CD8-positive, alpha-beta memory T cell (primary cell): Measurements from ENCODE around the gene HAGH. TPM values are rescaled to one million over a fixed set of nuclear protein-coding genes. Genes with fewer than 3 reads are reported as not detected.
A peak's percentile ranks its signal among the peaks of the same experiment; 100 is the strongest.

ENCODE experiments used
- CTCF ChIA-PET: fragments of 350-600 bp; sonication (Branson Sonifier 250); formaldehyde crosslinking; loops from one replicate; lab custom pipeline; 2021; ENCODE audit warnings: antibody characterized with exemption; lab: Charles Lee
- POLR2A ChIA-PET: fragments of 350-600 bp; sonication (Branson Sonifier 250); formaldehyde crosslinking; loops from one replicate; lab custom pipeline; 2021; ENCODE audit warnings: antibody characterized with exemption; lab: Charles Lee
- DNase-seq, 5 donors: peaks; one replicate each; pipeline versions ENCODE4 v3.0.0 to v3.0.0-alpha.2; 2020 to 2022; ENCODE audit warnings: mixed read lengths in 1 of 5
- H3K27ac ChIP-seq: one replicate; pipeline ENCODE4 v1.7.0; 2013; ENCODE audit warnings: low read depth, mild to moderate bottlenecking, low read length, moderate library complexity
- H3K27me3 ChIP-seq: 2 replicates; pipeline ENCODE4 v1.7.0; 2013; ENCODE audit warnings: low read length, mild to moderate bottlenecking; ENCODE audit not compliant: insufficient read depth, poor library complexity, severe bottlenecking
- H3K36me3 ChIP-seq: 2 replicates; pipeline ENCODE4 v1.7.0; 2013; ENCODE audit warnings: mild to moderate bottlenecking, low read length, moderate library complexity; ENCODE audit not compliant: insufficient read depth
- H3K4me1 ChIP-seq: 2 replicates; pipeline ENCODE4 v1.7.0; 2013; ENCODE audit warnings: mild to moderate bottlenecking, low read length, moderate library complexity; ENCODE audit not compliant: insufficient read depth
- H3K4me3 ChIP-seq: 2 replicates; pipeline ENCODE4 v1.7.0; 2013; ENCODE audit warnings: mild to moderate bottlenecking, low read length
- H3K9me3 ChIP-seq: 2 replicates; pipeline ENCODE4 v1.7.0; 2013; ENCODE audit warnings: mild to moderate bottlenecking, low read length
- H3K27ac Mint-ChIP-seq, 8 donors: one replicate each; pipeline ENCODE4 v1.8.0; 2020 to 2021; ENCODE audit warnings: mixed read lengths in 8 of 8, mild to moderate bottlenecking in 6 of 8, inconsistent platforms in 3 of 8, moderate library complexity in 3 of 8
- H3K27me3 Mint-ChIP-seq, 2 donors: one replicate each; pipeline ENCODE4 v1.8.0; 2020 to 2021; ENCODE audit warnings: mixed read lengths in 2 of 2, mild to moderate bottlenecking in 1 of 2, moderate library complexity in 1 of 2
- H3K36me3 Mint-ChIP-seq, 3 donors: one replicate each; pipeline ENCODE4 v1.8.0; 2020 to 2021; ENCODE audit warnings: mixed read lengths in 3 of 3, inconsistent platforms in 1 of 3, mild to moderate bottlenecking in 1 of 3
- H3K4me1 Mint-ChIP-seq, 3 donors: one replicate each; pipeline ENCODE4 v1.8.0; 2020 to 2021; ENCODE audit warnings: mixed read lengths in 3 of 3, inconsistent platforms in 1 of 3, mild to moderate bottlenecking in 1 of 3
- H3K4me3 Mint-ChIP-seq, 7 donors: one replicate each; pipeline ENCODE4 v1.8.0; 2020 to 2021; ENCODE audit warnings: mixed read lengths in 7 of 7, mild to moderate bottlenecking in 6 of 7, moderate library complexity in 4 of 7, inconsistent platforms in 2 of 7
- H3K9me3 Mint-ChIP-seq, 5 donors: one replicate each; pipeline ENCODE4 v1.8.0; 2020 to 2022; ENCODE audit warnings: mixed read lengths in 5 of 5, mild to moderate bottlenecking in 3 of 5, moderate library complexity in 2 of 5, inconsistent platforms in 1 of 5
- polyA plus RNA-seq: library from polyadenylated mRNA; unstranded; fragments of 300-500 nt; fragmentation: Illumina TruSeq; gene quantifications from one replicate; pipeline ENCODE4 v1.2.3, GENCODE V29; 2021
- total RNA-seq, 2 experiments: library from RNA; stranded (reverse); gene quantifications; one replicate each; pipeline ENCODE4 v1.2.3, GENCODE V29; 2021

Gene HAGH
- total and polyA plus RNA-seq, 3 experiments from 2014 or later: 41.2 to 54.3 (median 44.5) TPM

DNA sequence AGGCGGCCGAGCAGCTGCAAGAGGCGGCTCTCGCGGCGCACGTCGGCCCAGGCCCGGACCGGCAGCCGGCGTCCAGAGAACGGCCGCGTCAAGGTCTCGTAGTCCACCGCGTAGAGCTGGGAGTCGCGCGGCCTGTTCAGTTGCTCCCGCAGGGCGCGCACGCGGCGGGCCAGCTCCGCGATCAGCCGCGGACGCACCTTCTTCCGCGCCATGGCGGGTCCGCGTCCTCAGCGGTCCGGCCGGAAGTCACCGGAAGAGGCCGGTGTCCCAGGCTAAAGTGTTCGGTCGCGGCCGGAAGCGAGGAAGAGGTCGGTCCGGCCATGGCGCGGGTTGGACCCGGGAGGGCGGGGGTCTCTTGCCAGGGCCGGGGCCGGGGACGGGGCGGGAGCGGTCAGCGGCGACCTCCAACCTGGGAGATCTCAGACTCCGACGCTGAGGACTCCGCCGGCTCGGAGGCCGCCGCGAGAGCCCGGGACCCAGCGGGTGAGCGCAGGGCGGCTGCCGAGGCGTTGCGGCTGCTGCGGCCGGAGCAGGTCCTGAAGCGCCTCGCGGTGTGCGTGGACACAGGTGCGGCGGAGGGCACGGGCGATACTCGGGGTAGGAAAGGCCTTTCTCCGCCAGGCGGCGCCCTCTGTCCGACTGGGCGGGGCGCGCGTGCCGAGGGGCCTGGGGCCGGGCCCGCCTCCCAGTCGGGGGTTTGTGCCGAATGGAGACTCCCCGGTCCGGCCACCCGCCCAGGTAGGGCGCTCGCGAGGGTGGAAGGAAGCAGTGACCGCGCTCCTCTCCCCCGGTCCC is 53.5 kb downstream of the HAGH start, which contains the start of gene MRPS34:
Gene MRPS34 (minus strand): TSS at position 227 of the 795 bp plus-strand sequence. CDS start 15 bp downstream, at position 212.
- H3K4me1 ChIP-seq: peaks cover 21% of the 10 kb centered on the region
- H3K4me1 Mint-ChIP-seq: peaks cover 8 to 30% (median 18%) of the 10 kb centered on the region in 3 donors
- ChIA-PET CTCF (interaction anchor here (0.9 to 3.0 kb wide), 4 partner anchors 10 to 67 kb away, joined by 3 to 24 read pairs (median 7); partner anchors contain the start of genes FAHD1, HAGH, MAPK8IP3 and NUBP2), POLR2A (interaction anchor here (0.6 to 4.0 kb wide), 4 partner anchors 10 to 353 kb away, joined by 5 to 52 read pairs (median 12); partner anchors contain the start of genes MAPK8IP3, NUBP2 and SPSB3)
- H3K27ac Mint-ChIP-seq: peak within 1 kb of the TSS; percentile 85 to 97 (median 96)
- H3K36me3 Mint-ChIP-seq: peaks cover 0 to 35% (median 0%) of the 10 kb centered on the region in 3 donors
- H3K4me3 ChIP-seq: peak within 1 kb of the TSS; percentile 96
- no peaks in the 10 kb centered on the region for H3K27me3 Mint-ChIP-seq
- H3K36me3 ChIP-seq: no peaks in the 10 kb centered on the region
- no peaks in the 10 kb centered on the region for H3K9me3 ChIP-seq
- peak; percentile 66 to 81 (median 72) for DNase-seq
- no peaks in the 10 kb centered on the region for H3K27me3 ChIP-seq
- peak within 1 kb of the TSS; percentile 89 to 98 (median 96) for H3K4me3 Mint-ChIP-seq
- H3K27ac ChIP-seq: peak within 1 kb of the TSS; percentile 79
- no peaks in the 10 kb centered on the region for H3K9me3 Mint-ChIP-seq

DNA sequence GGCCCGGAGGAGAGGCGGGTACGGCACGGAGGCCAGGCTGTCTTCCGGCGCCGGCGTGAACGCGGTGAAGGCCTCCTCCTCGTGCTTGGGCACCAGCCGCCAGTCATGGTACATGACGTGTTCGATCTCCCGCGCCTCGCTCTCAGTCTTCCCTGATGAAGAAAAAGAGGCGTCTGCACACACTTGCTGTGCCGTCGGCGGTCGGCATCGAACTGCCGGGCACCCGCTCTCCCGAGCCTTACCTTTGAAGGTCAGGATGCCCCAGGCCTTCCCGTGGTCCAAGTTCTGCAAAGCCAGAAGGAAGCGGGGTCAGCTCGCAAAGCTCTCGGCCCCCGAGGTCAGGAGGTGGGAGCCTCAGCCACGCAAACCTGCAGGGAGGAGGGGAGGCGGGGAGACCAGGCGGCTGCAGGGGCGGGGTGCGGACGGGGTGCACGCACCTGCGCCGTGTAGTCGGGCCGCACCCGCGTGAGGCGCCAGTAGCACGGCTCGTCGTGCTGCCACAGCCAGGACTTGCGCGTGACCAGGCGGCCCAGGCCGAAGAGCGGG is 54.2 kb downstream of the HAGH start, which contains the start of gene EME2:
Gene EME2 (plus strand): TSS at position 449 of the 546 bp plus-strand sequence. CDS start 418 bp downstream, outside the sequence.
- H3K4me1 ChIP-seq: peaks cover 21% of the 10 kb centered on the region
- Mint-ChIP-seq H3K4me3 (peak within 1 kb of the TSS; percentile 89 to 98 (median 96)), H3K27ac (peak within 1 kb of the TSS; percentile 85 to 97 (median 96)), H3K4me1 (peaks cover 8 to 30% (median 18%) of the 10 kb centered on the region in 3 donors), H3K9me3 (no peaks in the 10 kb centered on the region), H3K27me3 (no peaks in the 10 kb centered on the region), H3K36me3 (peaks cover 0 to 37% (median 0%) of the 10 kb centered on the region in 3 donors)
- POLR2A ChIA-PET: interaction anchor here (0.6 to 4.0 kb wide), 4 partner anchors 10 to 353 kb away, joined by 5 to 52 read pairs (median 12); partner anchors contain the start of genes MAPK8IP3, NUBP2 and SPSB3
- H3K27ac ChIP-seq: peak within 1 kb of the TSS; percentile 79
- H3K36me3 ChIP-seq: no peaks in the 10 kb centered on the region
- H3K27me3 ChIP-seq: no peaks in the 10 kb centered on the region
- H3K4me3 ChIP-seq: peak within 1 kb of the TSS; percentile 96
- CTCF ChIA-PET: interaction anchor here (0.9 to 3.0 kb wide), 4 partner anchors 11 to 67 kb away, joined by 3 to 24 read pairs (median 7); partner anchors contain the start of genes FAHD1, HAGH, MAPK8IP3 and NUBP2
- H3K9me3 ChIP-seq: no peaks in the 10 kb centered on the region
- peak; percentile 26 to 67 (median 36) for DNase-seq

DNA sequence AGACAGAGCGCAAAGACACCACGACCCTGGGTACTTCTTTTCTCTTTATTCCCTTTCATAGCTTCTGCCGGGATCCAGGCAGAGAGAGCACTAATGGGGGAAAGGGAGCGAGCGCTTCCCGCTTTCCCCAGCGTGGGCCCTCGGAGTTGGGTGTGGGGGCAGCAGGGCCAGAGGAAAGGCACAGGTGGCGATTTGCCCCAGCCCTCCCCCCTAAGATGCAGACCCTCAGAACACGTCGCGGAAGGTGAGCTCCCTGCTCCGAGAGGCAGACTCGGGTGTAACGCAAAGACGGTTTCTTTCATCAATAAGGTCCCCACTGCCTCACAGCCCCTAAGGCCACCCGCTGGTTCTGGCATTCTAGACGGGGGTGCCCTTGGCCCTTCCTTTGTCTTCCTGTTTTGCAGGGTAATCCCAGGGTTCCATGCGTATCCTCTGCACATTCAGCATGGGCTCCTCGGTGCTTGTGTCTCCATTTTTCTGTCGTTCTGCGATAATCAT is 54.7 kb downstream of the HAGH start:
- H3K4me3 Mint-ChIP-seq: peak overlapping the region; percentile 89 to 98 (median 96)
- no peak for DNase-seq
- no peaks in the 10 kb centered on the region for H3K27me3 ChIP-seq
- H3K4me1 ChIP-seq: peaks cover 21% of the 10 kb centered on the region
- no peaks in the 10 kb centered on the region for H3K27me3 Mint-ChIP-seq
- H3K4me1 Mint-ChIP-seq: peaks cover 8 to 30% (median 18%) of the 10 kb centered on the region in 3 donors
- peak overlapping the region; percentile 96 for H3K4me3 ChIP-seq
- no peaks in the 10 kb centered on the region for H3K36me3 ChIP-seq
- H3K9me3 Mint-ChIP-seq: no peaks in the 10 kb centered on the region
- H3K9me3 ChIP-seq: no peaks in the 10 kb centered on the region
- CTCF ChIA-PET: interaction anchor here (2.2 to 3.0 kb wide), 2 partner anchors 11 to 66 kb away, joined by 11 to 24 read pairs; partner anchors contain the start of genes MAPK8IP3, NUBP2 and SPSB3
- H3K36me3 Mint-ChIP-seq: peaks cover 0 to 39% (median 0%) of the 10 kb centered on the region in 3 donors
- peak overlapping the region; percentile 79 for H3K27ac ChIP-seq
- POLR2A ChIA-PET: interaction anchor here (0.6 to 4.0 kb wide), 3 partner anchors 11 to 66 kb away, joined by 5 to 52 read pairs (median 19); partner anchors contain the start of genes MAPK8IP3, NUBP2 and SPSB3
- H3K27ac Mint-ChIP-seq: peak overlapping the region; percentile 85 to 97 (median 94)

DNA sequence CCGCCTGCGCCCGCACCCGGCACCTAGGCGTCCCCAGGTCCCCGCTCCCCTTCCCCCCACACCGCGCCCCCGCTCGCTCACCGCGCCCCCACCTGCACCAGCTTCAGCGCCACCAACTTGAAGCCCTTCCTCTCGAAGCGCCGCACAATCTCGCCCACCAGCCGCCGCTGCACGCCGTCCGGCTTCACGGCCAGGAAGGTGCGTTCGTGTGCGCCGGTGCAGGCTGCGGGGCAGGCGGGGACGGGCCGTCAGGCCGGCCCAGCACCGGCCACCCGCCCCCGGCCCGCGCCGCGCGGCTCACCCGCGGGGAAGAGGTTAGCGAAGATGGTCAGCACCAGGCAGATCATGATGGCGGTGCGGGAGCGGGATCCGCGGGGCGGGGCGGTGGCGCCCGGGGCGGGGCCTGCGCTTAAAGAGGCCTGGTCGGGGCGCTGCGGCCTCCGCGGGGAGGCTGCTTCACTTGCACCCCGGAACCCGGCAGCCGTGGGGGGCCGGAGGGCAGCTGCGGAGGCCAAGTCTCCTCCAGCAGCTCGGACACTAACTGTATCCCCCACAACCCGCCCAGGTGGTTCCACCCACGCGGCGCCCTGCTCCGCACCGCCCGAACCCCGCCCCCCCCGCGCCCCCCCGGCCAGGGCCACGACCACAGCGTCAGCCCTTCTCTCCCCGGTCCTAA is 55.3 kb downstream of the HAGH start, which contains the start of gene NME3:
Gene NME3 (minus strand): TSS at position 356 of the 676 bp plus-strand sequence. CDS start 9 bp downstream, at position 347.
- Histone ChIP-seq H3K27me3 (no peaks in the 10 kb centered on the region), H3K36me3 (no peaks in the 10 kb centered on the region), H3K4me3 (peak within 1 kb of the TSS; percentile 96), H3K27ac (peak within 1 kb of the TSS; percentile 79), H3K9me3 (no peaks in the 10 kb centered on the region), H3K4me1 (peaks cover 21% of the 10 kb centered on the region)
- H3K4me3 Mint-ChIP-seq: peak within 1 kb of the TSS; percentile 89 to 98 (median 96)
- H3K27ac Mint-ChIP-seq: peak within 1 kb of the TSS; percentile 85 to 97 (median 94)
- CTCF ChIA-PET: interaction anchor here (2.2 to 3.0 kb wide), 2 partner anchors 12 to 66 kb away, joined by 11 to 24 read pairs; partner anchors contain the start of genes MAPK8IP3, NUBP2 and SPSB3
- no peaks in the 10 kb centered on the region for H3K27me3 Mint-ChIP-seq
- peaks cover 8 to 30% (median 18%) of the 10 kb centered on the region in 3 donors for H3K4me1 Mint-ChIP-seq
- POLR2A ChIA-PET: interaction anchor here (3.7 to 4.0 kb wide), 2 partner anchors 12 to 65 kb away, joined by 19 to 52 read pairs; partner anchors contain the start of genes MAPK8IP3, NUBP2 and SPSB3
- no peaks in the 10 kb centered on the region for H3K9me3 Mint-ChIP-seq
- peak; percentile 64 to 79 (median 70) for DNase-seq
- H3K36me3 Mint-ChIP-seq: peaks cover 0 to 36% (median 0%) of the 10 kb centered on the region in 3 donors

DNA sequence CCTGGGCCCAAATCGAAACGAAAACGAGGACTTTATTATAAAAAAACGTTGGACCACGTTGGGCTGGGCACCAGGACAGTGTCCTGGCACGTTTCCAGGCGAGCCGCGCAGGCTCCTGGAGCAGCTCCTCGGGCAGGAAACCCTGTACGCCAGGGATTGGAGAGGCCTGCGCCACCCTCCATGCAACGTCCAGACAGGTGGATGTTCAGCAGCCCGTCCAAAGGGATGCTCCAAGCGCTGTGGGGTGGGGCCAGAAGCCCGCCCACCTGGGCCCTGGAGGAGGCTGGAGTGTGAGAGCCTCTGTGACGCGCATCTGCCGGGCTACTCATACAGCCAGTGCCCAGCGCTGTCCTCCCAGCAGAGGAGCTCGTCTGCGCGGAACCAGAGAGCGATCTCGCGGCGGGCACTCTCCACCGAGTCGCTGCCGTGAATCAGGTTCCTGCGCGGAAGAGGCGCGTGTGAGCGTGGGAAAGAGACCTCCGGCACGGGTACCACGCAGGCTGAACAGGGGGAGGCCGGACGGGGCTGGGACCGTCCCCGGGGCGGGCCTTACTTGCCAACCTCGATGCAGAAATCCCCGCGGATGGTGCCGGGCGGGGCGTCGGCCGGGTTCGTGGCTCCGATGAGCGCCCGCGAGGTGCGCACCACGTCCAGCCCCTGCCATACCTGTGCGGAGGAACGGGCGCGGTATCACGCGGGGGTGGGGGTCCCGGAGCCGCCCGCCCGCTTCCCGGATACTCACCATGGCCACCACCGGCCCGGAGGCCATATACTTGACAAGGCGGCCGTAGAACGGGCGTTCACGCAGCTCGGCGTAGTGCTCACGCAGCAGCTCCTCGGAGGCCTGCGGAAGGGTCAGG is 56.1 kb downstream of the HAGH start:
- POLR2A ChIA-PET: interaction anchor here (0.5 to 4.0 kb wide), 5 partner anchors 12 to 1089 kb away, joined by 3 to 52 read pairs (median 5); partner anchors contain the start of genes MAPK8IP3, NUBP2 and SPSB3
- H3K36me3 ChIP-seq: peaks cover 6% of the 10 kb centered on the region
- Mint-ChIP-seq H3K27me3 (no peaks in the 10 kb centered on the region), H3K9me3 (no peaks in the 10 kb centered on the region), H3K36me3 (peaks cover 0 to 38% (median 0%) of the 10 kb centered on the region in 3 donors), H3K4me3 (peak overlapping the region; percentile 73 to 98 (median 84)), H3K4me1 (peaks cover 8 to 30% (median 18%) of the 10 kb centered on the region in 3 donors), H3K27ac (peak overlapping the region in 4 of 8 donors; percentile 50 to 86 (median 65))
- H3K27ac ChIP-seq: no peak overlapping the region
- H3K9me3 ChIP-seq: no peaks in the 10 kb centered on the region
- CTCF ChIA-PET: interaction anchor here (1.6 to 1.8 kb wide), 2 partner anchors 12 to 65 kb away, joined by 4 to 6 read pairs; partner anchors contain the start of genes MAPK8IP3, NUBP2 and SPSB3
- DNase-seq: peak in 4 of 5 donors; percentile 41 to 66 (median 50)
- no peaks in the 10 kb centered on the region for H3K27me3 ChIP-seq
- peaks cover 21% of the 10 kb centered on the region for H3K4me1 ChIP-seq
- peak overlapping the region; percentile 96 for H3K4me3 ChIP-seq
